HepG2 (cell line): Measurements from ENCODE around the gene ENDOU. TPM values are rescaled to one million over a fixed set of nuclear protein-coding genes. Genes with fewer than 3 reads are reported as not detected.

Experiments used
- ARHGAP35 ChIP-seq: sonication (generic); formaldehyde crosslinking; IDR thresholded peaks from 2 replicates; pipeline ENCODE4 v1.9.0; 2022; ENCODE audit warnings: mild to moderate bottlenecking, inconsistent platforms, moderate library complexity, missing genetic modification reagents, borderline replicate concordance
- FOSL1 ChIP-seq: sonication (generic); formaldehyde crosslinking; IDR thresholded peaks from 2 replicates; pipeline ENCODE4 v1.9.0; 2021; ENCODE audit warnings: missing genetic modification reagents, borderline replicate concordance
- FOXO1 ChIP-seq: sonication (generic); formaldehyde crosslinking; IDR thresholded peaks from 2 replicates; pipeline ENCODE4 v1.4.0; 2020; ENCODE audit warnings: missing genetic modification reagents
- HMGA1 ChIP-seq: sonication (generic); formaldehyde crosslinking; conservative IDR thresholded peaks from 2 replicates; pipeline ENCODE4 v1.4.0; 2020; ENCODE audit warnings: missing genetic modification reagents
- JUNB ChIP-seq: sonication (generic); formaldehyde crosslinking; IDR thresholded peaks from 2 replicates; pipeline ENCODE4 v1.8.0; 2022; ENCODE audit warnings: missing genetic modification reagents, mild to moderate bottlenecking, borderline replicate concordance
- NR1H2 ChIP-seq: sonication (generic); formaldehyde crosslinking; IDR thresholded peaks from 2 replicates; pipeline ENCODE4 v1.8.1; 2022; ENCODE audit warnings: low read depth, missing genetic modification reagents, borderline replicate concordance
- NR2F6 ChIP-seq, 2 experiments: IDR thresholded peaks; 2 replicates each; pipeline ENCODE4 v1.6.1; 2016; ENCODE audit warnings: antibody characterized with exemption in 1 of 2, mild to moderate bottlenecking in 1 of 2
- RFXAP ChIP-seq: sonication (generic); formaldehyde crosslinking; IDR thresholded peaks from 2 replicates; pipeline ENCODE4 v1.4.0; 2020; ENCODE audit warnings: missing genetic modification reagents, borderline replicate concordance
- SMYD3 ChIP-seq: sonication (generic); formaldehyde crosslinking; IDR thresholded peaks from 2 replicates; pipeline ENCODE4 v1.8.1; 2023; ENCODE audit warnings: mild to moderate bottlenecking, missing genetic modification reagents
- STAG1 ChIP-seq: sonication (generic); formaldehyde crosslinking; IDR thresholded peaks from 2 replicates; pipeline ENCODE4 v1.4.0; 2020; ENCODE audit warnings: missing genetic modification reagents
- ZBTB49 ChIP-seq: sonication (generic); formaldehyde crosslinking; IDR thresholded peaks from 2 replicates; pipeline ENCODE4 v1.4.0; 2020; ENCODE audit warnings: missing genetic modification reagents, borderline replicate concordance
- ZMYM2 ChIP-seq: sonication (generic); formaldehyde crosslinking; IDR thresholded peaks from 2 replicates; pipeline ENCODE4 v1.8.0; 2022; ENCODE audit warnings: mild to moderate bottlenecking, missing genetic modification reagents
- ZNF513 ChIP-seq: sonication (generic); formaldehyde crosslinking; conservative IDR thresholded peaks from 2 replicates; pipeline ENCODE4 v1.5.0; 2020; ENCODE audit warnings: missing genetic modification reagents
- ZNF558 ChIP-seq: sonication (generic); formaldehyde crosslinking; IDR thresholded peaks from 2 replicates; pipeline ENCODE4 v1.9.0; 2022; ENCODE audit warnings: mild to moderate bottlenecking, missing genetic modification reagents, borderline replicate concordance
- ZNF747 ChIP-seq: sonication (generic); formaldehyde crosslinking; IDR thresholded peaks from 2 replicates; pipeline ENCODE4 v1.8.1; 2023; ENCODE audit warnings: missing genetic modification reagents, mild to moderate bottlenecking, borderline replicate concordance
- ZNF773 ChIP-seq: sonication (generic); formaldehyde crosslinking; IDR thresholded peaks from 2 replicates; pipeline ENCODE4 v1.4.0; 2020; ENCODE audit warnings: missing genetic modification reagents, borderline replicate concordance
- polyA plus RNA-seq, 8 experiments: library from polyadenylated mRNA; depleted of rRNA in 3 of 8; stranded (reverse) in 7 of 8; unstranded in 1 of 8; fragments of >200 nt; fragmentation: Illumina TruSeq in 4 of 8; extraction: Trizol in 4 of 8; gene quantifications; 2 replicates each; pipeline versions ENCODE4 v1.2.1 to v1.2.3, GENCODE V29; 2011 to 2016; ENCODE audit warnings: low read depth in 4 of 8, missing spikeins in 1 of 8, mixed read lengths in 1 of 8; ENCODE audit not compliant: insufficient read depth in 1 of 8
- total RNA-seq, 5 experiments: library from RNA; depleted of rRNA; stranded (reverse); fragments of >200 nt; fragmentation: Illumina TruSeq; extraction: Trizol; gene quantifications; 2 replicates each; pipeline ENCODE4 v1.2.3, GENCODE V29; 2016; ENCODE audit warnings: low read depth in 1 of 5
- TF ChIP-seq, protein P1 (sequence below): sonication (generic); formaldehyde crosslinking; IDR thresholded peaks from 2 replicates; pipeline ENCODE4 v1.8.0; 2022; ENCODE audit warnings: low read depth, missing genetic modification reagents
- TF ChIP-seq, protein P2 (sequence below): sonication (generic); formaldehyde crosslinking; IDR thresholded peaks from 2 replicates; pipeline ENCODE4 v1.9.0; 2021; ENCODE audit warnings: missing genetic modification reagents, borderline replicate concordance
- TF ChIP-seq, protein P3 (sequence below): sonication (generic); formaldehyde crosslinking; IDR thresholded peaks from 2 replicates; pipeline ENCODE4 v1.5.0; 2020; ENCODE audit warnings: mild to moderate bottlenecking, low read depth, missing genetic modification reagents, borderline replicate concordance

The ENDOU gene
- total and polyA plus RNA-seq, 2 of the 13 experiments (the other 11 are each of a cell fraction or from before 2014, with no cell fraction given), result not detected

- TF ChIP-seq, protein P1, sequence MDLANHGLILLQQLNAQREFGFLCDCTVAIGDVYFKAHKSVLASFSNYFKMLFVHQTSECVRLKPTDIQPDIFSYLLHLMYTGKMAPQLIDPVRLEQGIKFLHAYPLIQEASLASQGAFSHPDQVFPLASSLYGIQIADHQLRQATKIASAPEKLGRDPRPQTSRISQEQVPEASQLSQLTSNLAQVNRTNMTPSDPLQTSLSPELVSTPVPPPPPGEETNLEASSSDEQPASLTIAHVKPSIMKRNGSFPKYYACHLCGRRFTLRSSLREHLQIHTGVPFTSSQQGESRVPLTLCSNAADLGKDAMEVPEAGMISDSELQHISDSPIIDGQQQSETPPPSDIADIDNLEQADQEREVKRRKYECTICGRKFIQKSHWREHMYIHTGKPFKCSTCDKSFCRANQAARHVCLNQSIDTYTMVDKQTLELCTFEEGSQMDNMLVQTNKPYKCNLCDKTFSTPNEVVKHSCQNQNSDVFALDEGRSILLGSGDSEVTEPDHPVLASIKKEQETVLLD (CRISPR knock-in tag), result no peak
- TF ChIP-seq, protein P2, sequence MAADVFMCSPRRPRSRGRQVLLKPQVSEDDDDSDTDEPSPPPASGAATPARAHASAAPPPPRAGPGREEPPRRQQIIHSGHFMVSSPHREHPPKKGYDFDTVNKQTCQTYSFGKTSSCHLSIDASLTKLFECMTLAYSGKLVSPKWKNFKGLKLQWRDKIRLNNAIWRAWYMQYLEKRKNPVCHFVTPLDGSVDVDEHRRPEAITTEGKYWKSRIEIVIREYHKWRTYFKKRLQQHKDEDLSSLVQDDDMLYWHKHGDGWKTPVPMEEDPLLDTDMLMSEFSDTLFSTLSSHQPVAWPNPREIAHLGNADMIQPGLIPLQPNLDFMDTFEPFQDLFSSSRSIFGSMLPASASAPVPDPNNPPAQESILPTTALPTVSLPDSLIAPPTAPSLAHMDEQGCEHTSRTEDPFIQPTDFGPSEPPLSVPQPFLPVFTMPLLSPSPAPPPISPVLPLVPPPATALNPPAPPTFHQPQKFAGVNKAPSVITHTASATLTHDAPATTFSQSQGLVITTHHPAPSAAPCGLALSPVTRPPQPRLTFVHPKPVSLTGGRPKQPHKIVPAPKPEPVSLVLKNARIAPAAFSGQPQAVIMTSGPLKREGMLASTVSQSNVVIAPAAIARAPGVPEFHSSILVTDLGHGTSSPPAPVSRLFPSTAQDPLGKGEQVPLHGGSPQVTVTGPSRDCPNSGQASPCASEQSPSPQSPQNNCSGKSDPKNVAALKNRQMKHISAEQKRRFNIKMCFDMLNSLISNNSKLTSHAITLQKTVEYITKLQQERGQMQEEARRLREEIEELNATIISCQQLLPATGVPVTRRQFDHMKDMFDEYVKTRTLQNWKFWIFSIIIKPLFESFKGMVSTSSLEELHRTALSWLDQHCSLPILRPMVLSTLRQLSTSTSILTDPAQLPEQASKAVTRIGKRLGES (CRISPR knock-in tag), result no peak
- TF ChIP-seq STAG1 (CRISPR knock-in tag) (no peak), ZNF558 (CRISPR knock-in tag) (peak; percentile 84; the same call in 1 of the 2 replicates), ZMYM2 (CRISPR knock-in tag) (no peak), ZNF773 (CRISPR knock-in tag) (0 out of 2 replicates have a peak, but pooled peaks have one; percentile 29), NR2F6 (IDR thresholded peaks at IDR 0.05) (peak; percentile 40), NR2F6 (CRISPR knock-in tag; IDR thresholded peaks at IDR 0.05) (0 out of 2 replicates have a peak, but pooled peaks have one; percentile 18), ZBTB49 (no peak), ZNF513 (no peak), FOXO1 (CRISPR knock-in tag) (0 out of 2 replicates have a peak, but pooled peaks have one; percentile 37), ZNF747 (CRISPR knock-in tag) (no peak), JUNB (CRISPR knock-in tag) (no peak), FOSL1 (CRISPR knock-in tag) (no peak), HMGA1 (CRISPR knock-in tag) (no peak), NR1H2 (CRISPR knock-in tag) (no peak), SMYD3 (CRISPR knock-in tag) (peak; percentile 78; the same call in 1 of the 2 replicates), ARHGAP35 (0 out of 2 replicates have a peak, but pooled peaks have one; percentile 21), RFXAP (peak; percentile 50; the same call in 1 of the 2 replicates)
- TF ChIP-seq, protein P3, sequence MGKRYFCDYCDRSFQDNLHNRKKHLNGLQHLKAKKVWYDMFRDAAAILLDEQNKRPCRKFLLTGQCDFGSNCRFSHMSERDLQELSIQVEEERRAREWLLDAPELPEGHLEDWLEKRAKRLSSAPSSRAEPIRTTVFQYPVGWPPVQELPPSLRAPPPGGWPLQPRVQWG (CRISPR knock-in tag), result no peak
These were observed 19.5 kb downstream of the ENDOU start, which contains the start of gene RPAP3 (continued) for GRCh38 chr12:47705566-47706425.
